ENCODE measurements around the gene MUC12. TPM values are rescaled to one million over a fixed set of nuclear protein-coding genes. Genes with fewer than 3 reads are reported as not detected.

The MUC12 gene
- total and polyA plus RNA-seq, 4 donors: 0.16 TPM; not detected in 3

- WGBS: 85% methylated on average over 5 of the region's 5 CpGs
- TF ChIP-seq NR2F2 (IDR thresholded peaks at IDR 0.05) (no peak), TAF1 (conservative IDR thresholded peaks at IDR 0.05) (no peak)
- Histone ChIP-seq H3K27me3 (ENCODE audit: control insufficient read depth in 4 of 4, insufficient read depth in 4 of 4, low read length in 3 of 4) (no peaks in the 10 kb centered on the region), H3K9me3 (ENCODE audit: control insufficient read depth in 4 of 4, low read length in 3 of 4) (peaks cover 0 to 2% (median 0%) of the 10 kb centered on the region in 4 donors), H3K4me1 (ENCODE audit: control insufficient read depth in 4 of 4, insufficient read depth in 4 of 4, low read length in 3 of 4) (no peaks in the 10 kb centered on the region), H3K9ac (ENCODE audit: low read depth in 1 of 2, low read length in 2 of 2) (no peak overlapping the region), H3K4me3 (ENCODE audit: low read depth in 1 of 3, low read length in 3 of 3) (no peak overlapping the region), H3K27ac (ENCODE audit: low read depth in 1 of 2, low read length in 2 of 2) (no peak overlapping the region), H3K36me3 (ENCODE audit: control insufficient read depth in 4 of 4, insufficient read depth in 3 of 4, low read depth in 1 of 4, low read length in 3 of 4) (no peaks in the 10 kb centered on the region)
- DNase-seq (ENCODE audit: low spot score): no peak
These were observed 25.7 kb upstream of the MUC12 start for GRCh38 chr7:100943693-100944092.

- 91% methylated on average over 4 of the region's 4 CpGs for WGBS
- H3K27me3 ChIP-seq (ENCODE audit: control insufficient read depth in 4 of 4, insufficient read depth in 4 of 4, low read length in 3 of 4): no peaks in the 10 kb centered on the region
- H3K27ac ChIP-seq (ENCODE audit: low read depth in 1 of 2, low read length in 2 of 2): no peak overlapping the region
- no peaks in the 10 kb centered on the region for H3K36me3 ChIP-seq (ENCODE audit: control insufficient read depth in 4 of 4, insufficient read depth in 3 of 4, low read depth in 1 of 4, low read length in 3 of 4)
- DNase-seq (ENCODE audit: low spot score): no peak
- H3K4me3 ChIP-seq (ENCODE audit: low read depth in 1 of 3, low read length in 3 of 3): no peak overlapping the region
- H3K9me3 ChIP-seq (ENCODE audit: control insufficient read depth in 4 of 4, low read length in 3 of 4): peaks cover 0 to 2% (median 0%) of the 10 kb centered on the region in 4 donors
- no peak overlapping the region for H3K9ac ChIP-seq (ENCODE audit: low read depth in 1 of 2, low read length in 2 of 2)
- H3K4me1 ChIP-seq (ENCODE audit: control insufficient read depth in 4 of 4, insufficient read depth in 4 of 4, low read length in 3 of 4): peaks cover 0 to 3% (median 1%) of the 10 kb centered on the region in 4 donors
- no peak for TF ChIP-seq SP1 (IDR thresholded peaks at IDR 0.05)
- TF ChIP-seq EGR1 (IDR thresholded peaks at IDR 0.05; ENCODE audit: low read depth in 2 of 2): no peak
- TF ChIP-seq REST (IDR thresholded peaks at IDR 0.05): no peak
- no peak for TF ChIP-seq HNF4G (IDR thresholded peaks at IDR 0.05)
- no peak for TF ChIP-seq YY1 (IDR thresholded peaks at IDR 0.05)
- TF ChIP-seq RXRA (IDR thresholded peaks at IDR 0.05): no peak
- TF ChIP-seq JUND (IDR thresholded peaks at IDR 0.05): no peak
- no peak for TF ChIP-seq RAD21 (IDR thresholded peaks at IDR 0.05)
- TF ChIP-seq NR2F2 (IDR thresholded peaks at IDR 0.05): no peak
- TF ChIP-seq MAX (IDR thresholded peaks at IDR 0.05): no peak
- TF ChIP-seq ATF3 (IDR thresholded peaks at IDR 0.05): no peak
- TF ChIP-seq FOXA2 (IDR thresholded peaks at IDR 0.05): no peak
- TF ChIP-seq TAF1 (conservative IDR thresholded peaks at IDR 0.05): no peak
- no peak for TF ChIP-seq ZBTB33 (IDR thresholded peaks at IDR 0.05)
- no peak for TF ChIP-seq GABPA (IDR thresholded peaks at IDR 0.05 in 1 of 2, conservative IDR thresholded peaks at IDR 0.05 in 1 of 2)
- TF ChIP-seq FOXA1 (IDR thresholded peaks at IDR 0.05): no peak
- TF ChIP-seq CTCF (IDR thresholded peaks at IDR 0.05; ENCODE audit: low read depth, low read length, missing input control): no peak
These were observed 25.2 kb upstream of the MUC12 start for GRCh38 chr7:100944138-100944537.

Measured in liver (tissue), 9 donors.